H1 (cell line): ENCODE measurements around the gene CUBN. TPM values are rescaled to one million over a fixed set of nuclear protein-coding genes. Genes with fewer than 3 reads are reported as not detected.

Experiments
- BRCA1 ChIP-seq: IDR thresholded peaks from 2 replicates; pipeline ENCODE4 v1.6.1; 2012; ENCODE audit warnings: low read depth, low read length, improper control_type of control experiment
- CEBPB ChIP-seq: IDR thresholded peaks from 2 replicates; pipeline ENCODE4 v1.6.1; 2012; ENCODE audit warnings: low read depth, low read length
- CHD7 ChIP-seq: fragments of 300-600 bp; sonication (generic); IDR thresholded peaks from 2 replicates; pipeline ENCODE4 v1.7.1; 2012; ENCODE audit warnings: low read length, moderate library complexity, mild to moderate bottlenecking, inconsistent platforms; ENCODE audit not compliant: insufficient replicate concordance
- EGR1 ChIP-seq: IDR thresholded peaks from 2 replicates; pipeline ENCODE4 v1.6.1; 2011; ENCODE audit warnings: low read depth, low read length, borderline replicate concordance
- EZH2 ChIP-seq: fragments of 200-600 bp; sonication (generic); IDR thresholded peaks from 2 replicates; pipeline ENCODE4 v1.7.1; 2012; ENCODE audit warnings: low read depth, mild to moderate bottlenecking, moderate library complexity, low read length, inconsistent platforms; ENCODE audit not compliant: severe bottlenecking
- FOSL1 ChIP-seq: IDR thresholded peaks from 2 replicates; pipeline ENCODE4 v1.6.1; 2011; ENCODE audit warnings: mild to moderate bottlenecking, low read depth, low read length, moderate library complexity; ENCODE audit not compliant: insufficient read depth
- MAX ChIP-seq: IDR thresholded peaks from 2 replicates; pipeline ENCODE4 v1.6.1; 2012; ENCODE audit warnings: inconsistent platforms
- PHF8 ChIP-seq: fragments of 200-600 bp; sonication (generic); conservative IDR thresholded peaks from 2 replicates; pipeline ENCODE4 v1.7.1; 2012; ENCODE audit warnings: low read depth, mild to moderate bottlenecking, inconsistent platforms, low read length, moderate library complexity
- POLR2AphosphoS5 ChIP-seq: IDR thresholded peaks from 2 replicates; pipeline ENCODE4 v1.6.1; 2011; ENCODE audit warnings: low read depth, low read length
- SP2 ChIP-seq: IDR thresholded peaks from 2 replicates; pipeline ENCODE4 v1.6.1; 2012; ENCODE audit warnings: mild to moderate bottlenecking, low read length, inconsistent platforms
- TCF12 ChIP-seq: IDR thresholded peaks from 2 replicates; pipeline ENCODE4 v1.6.1; 2011; ENCODE audit warnings: low read depth, mild to moderate bottlenecking, low read length
- polyA plus RNA-seq, 7 experiments: library from polyadenylated mRNA; depleted of rRNA in 3 of 7; stranded (reverse) in 5 of 7; unstranded in 2 of 7; fragments of >200 nt in 5 of 7; fragments of 200-250 nt in 2 of 7; gene quantifications; 1 replicate in 5 of 7; 2 replicates in 1 of 7; 4 replicates in 1 of 7; pipeline versions ENCODE4 v1.2.1 to v1.2.3, GENCODE V29; 2011 to 2013; ENCODE audit warnings: missing spikeins in 2 of 7, mixed read lengths in 2 of 7
- total RNA-seq: library from RNA; stranded (reverse); fragmentation: NEBNext Ultra II Directional; extraction: Animal tissue kit (Norgen Biotek cat#: 25700); gene quantifications from 2 replicates; pipeline ENCODE4 v1.2.1, GENCODE V29; 2021

Gene CUBN
- total and polyA plus RNA-seq, 2 of the 8 experiments (the other 6 are each of a cell fraction or from before 2014, with no cell fraction given): 0.04 to 0.08 TPM

GRCh38 chr10:16822726-16823360 is 306.8 kb downstream of the CUBN start (continued):
- no peak for TF ChIP-seq CHD7
- no peak for TF ChIP-seq EGR1
- no peak for TF ChIP-seq CEBPB
- TF ChIP-seq POLR2AphosphoS5: no peak
- TF ChIP-seq TCF12: no peak
- no peak for TF ChIP-seq BRCA1
- no peak for TF ChIP-seq FOSL1
- TF ChIP-seq SP2: no peak
- no peak for TF ChIP-seq PHF8
- TF ChIP-seq EZH2: no peak
- no peak for TF ChIP-seq MAX
